Stimulated activated naive CD8-positive, alpha-beta T cell treated with anti-CD3 and anti-CD28 coated beads, Interleukin-15, amount 100 ng/mL, for 72 hours (primary cell): ENCODE results near the gene MAP3K2.
A peak's percentile ranks its signal among the peaks of the same experiment; 100 is the strongest.

ENCODE experiments used
- ATAC-seq: fragments of 150-1000 bp; cut with Tn5 transposase; 2 replicates; pipeline ENCODE4 v1.10.0; 2021; ENCODE audit warnings: mild to moderate bottlenecking, moderate library complexity
- DNase-seq, 2 donors: peaks; one replicate each; pipeline ENCODE4 v3.0.0; 2021 to 2022
- H3K27ac Mint-ChIP-seq, 2 donors: one replicate each; pipeline ENCODE4 v1.8.0; 2022; ENCODE audit warnings: mild to moderate bottlenecking in 2 of 2, mixed read lengths in 2 of 2, moderate library complexity in 2 of 2
- H3K27me3 Mint-ChIP-seq: one replicate; pipeline ENCODE4 v1.8.0; 2022; ENCODE audit warnings: mixed read lengths
- H3K4me1 Mint-ChIP-seq: one replicate; pipeline ENCODE4 v1.8.0; 2022; ENCODE audit warnings: mild to moderate bottlenecking, mixed read lengths
- H3K4me3 Mint-ChIP-seq, 2 donors: one replicate each; pipeline ENCODE4 v1.8.0; 2022; ENCODE audit warnings: mild to moderate bottlenecking in 2 of 2, mixed read lengths in 2 of 2, moderate library complexity in 1 of 2
- H3K9me3 Mint-ChIP-seq, 2 donors: one replicate each; pipeline ENCODE4 v1.8.0; 2022; ENCODE audit warnings: mixed read lengths in 2 of 2

MAP3K2 gene

DNA sequence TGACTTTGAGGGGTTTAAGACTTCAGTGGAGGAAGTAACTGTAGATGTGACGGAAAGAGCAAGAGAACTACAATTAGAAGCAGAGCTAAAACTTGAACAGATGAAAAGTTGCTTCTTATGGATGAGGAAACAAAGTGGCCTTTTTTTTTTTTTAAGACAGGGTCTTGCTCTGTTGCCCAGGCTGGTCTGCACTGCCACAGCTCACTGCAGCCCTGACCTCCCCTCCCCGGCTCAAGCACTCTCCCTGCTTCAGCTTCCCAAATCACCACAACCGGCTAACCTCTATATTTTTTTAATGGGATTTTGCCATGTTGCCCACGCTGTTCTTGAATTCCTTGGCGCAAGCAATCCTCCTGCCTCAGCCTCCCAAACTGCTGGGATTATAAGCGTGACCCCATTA, 3.2 kb downstream of the MAP3K2 start:
- H3K4me1 Mint-ChIP-seq = peaks cover 77% of the 10 kb centered on the region
- ATAC-seq (no peak), DNase-seq (no peak)
- peak overlapping the region in 1 of 2 donors; percentile 20 for H3K4me3 Mint-ChIP-seq
- H3K9me3 Mint-ChIP-seq = no peaks in the 10 kb centered on the region
- no peak overlapping the region for H3K27ac Mint-ChIP-seq
- no peaks in the 10 kb centered on the region for H3K27me3 Mint-ChIP-seq

DNA sequence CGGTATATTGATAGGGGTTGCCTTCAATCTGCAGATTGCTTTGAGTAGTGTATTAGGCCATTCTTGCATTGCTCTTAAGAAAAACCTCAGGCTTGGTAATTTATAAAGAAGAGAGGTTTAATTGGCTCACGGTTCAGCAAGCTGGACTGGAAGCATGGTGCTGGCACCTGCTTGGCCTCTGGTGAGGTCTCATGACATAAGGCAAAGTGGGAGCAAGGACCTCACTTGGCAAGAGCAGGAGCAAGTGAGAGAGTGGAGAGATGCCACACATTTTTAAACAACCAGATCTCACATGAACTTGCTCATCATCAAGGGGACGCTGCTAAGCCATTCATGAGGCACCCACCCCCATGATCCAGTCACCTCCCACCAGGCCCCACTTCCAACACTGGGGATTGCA, 4.9 kb downstream of the MAP3K2 start:
- H3K4me3 Mint-ChIP-seq = no peak overlapping the region
- H3K27me3 Mint-ChIP-seq = no peaks in the 10 kb centered on the region
- H3K9me3 Mint-ChIP-seq = peaks cover 0 to under 1% of the 10 kb centered on the region in 2 donors
- peaks cover 72% of the 10 kb centered on the region for H3K4me1 Mint-ChIP-seq
- no peak for ATAC-seq
- H3K27ac Mint-ChIP-seq = no peak overlapping the region
- no peak for DNase-seq

DNA sequence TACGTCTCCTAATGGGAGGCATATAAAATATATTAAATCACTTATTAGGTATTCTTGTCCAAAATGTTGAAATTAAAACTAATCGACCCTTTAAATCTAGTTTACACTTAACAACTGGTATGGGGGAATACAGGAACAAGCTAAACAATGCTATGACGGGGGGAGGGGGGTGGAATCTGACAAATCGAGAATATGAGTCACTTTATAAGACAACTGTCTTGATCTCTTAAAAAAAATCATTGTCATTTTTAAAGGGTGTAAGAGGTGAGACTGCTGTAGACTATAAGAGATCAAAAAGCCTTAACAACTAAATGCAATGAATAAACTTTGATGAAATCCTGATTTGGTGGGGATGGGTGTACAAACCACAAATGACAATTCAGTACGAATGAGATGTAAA, 6.0 kb downstream of the MAP3K2 start:
- no peak for DNase-seq
- H3K9me3 Mint-ChIP-seq = peaks cover 0 to 5% of the 10 kb centered on the region in 2 donors
- H3K4me3 Mint-ChIP-seq = no peak overlapping the region
- H3K27ac Mint-ChIP-seq = no peak overlapping the region
- no peak for ATAC-seq
- H3K4me1 Mint-ChIP-seq = peaks cover 74% of the 10 kb centered on the region
- no peaks in the 10 kb centered on the region for H3K27me3 Mint-ChIP-seq

DNA sequence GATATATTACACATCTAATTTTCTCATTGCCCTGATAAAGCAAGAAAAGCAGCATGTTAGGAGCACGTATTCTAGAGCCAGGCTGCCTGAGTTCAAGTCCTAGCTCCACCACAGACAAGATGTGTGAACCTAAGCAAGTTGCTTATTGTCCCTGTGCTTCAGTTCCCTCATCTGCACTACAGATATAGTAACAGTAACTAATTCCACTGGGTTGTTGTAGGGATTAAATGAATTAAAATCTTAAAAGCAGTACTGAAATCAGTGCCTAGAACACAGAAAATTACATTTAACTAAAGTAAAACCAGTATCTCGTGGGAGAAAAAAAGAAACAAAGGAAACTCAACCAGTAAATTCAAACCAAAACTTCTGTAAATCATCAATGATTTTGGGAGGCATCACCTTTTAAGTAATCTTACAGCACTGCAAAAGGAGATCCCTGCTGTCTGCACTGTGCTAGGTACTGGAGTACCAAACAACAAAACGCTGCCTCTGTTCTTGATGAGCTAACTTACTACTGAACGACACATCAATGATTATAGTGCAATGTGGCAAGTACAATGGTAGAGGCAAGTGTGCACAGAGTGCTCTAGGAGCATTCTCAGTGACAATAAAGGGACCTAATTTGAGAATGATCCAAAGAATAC, 7.9 kb downstream of the MAP3K2 start:
- no peaks in the 10 kb centered on the region for H3K27me3 Mint-ChIP-seq
- H3K4me1 Mint-ChIP-seq = peaks cover 59% of the 10 kb centered on the region
- H3K9me3 Mint-ChIP-seq = peaks cover 12 to 15% of the 10 kb centered on the region in 2 donors
- H3K27ac Mint-ChIP-seq = no peak overlapping the region
- ATAC-seq = no peak
- H3K4me3 Mint-ChIP-seq = no peak overlapping the region
- DNase-seq = no peak

DNA sequence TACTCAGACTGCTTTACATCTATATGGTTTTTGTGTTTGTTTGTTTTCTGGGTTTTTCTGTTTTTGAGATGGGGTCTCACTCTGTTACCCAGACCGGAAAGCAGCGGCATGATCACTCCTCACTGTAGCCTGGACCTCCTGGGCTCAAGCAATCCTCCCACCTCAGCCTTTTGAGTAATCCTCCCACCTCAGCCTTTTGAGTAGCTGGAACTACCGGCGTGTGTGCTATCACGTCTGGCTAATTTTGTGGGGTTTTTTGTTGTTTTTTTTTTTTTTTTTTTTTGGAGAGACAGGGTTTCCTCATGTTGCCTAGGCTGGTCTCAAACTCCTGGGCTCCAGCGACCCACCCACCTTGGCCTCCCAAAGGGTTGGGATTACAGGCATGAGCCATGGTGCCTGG, 9.1 kb downstream of the MAP3K2 start:
- Mint-ChIP-seq H3K9me3 (peaks cover 22 to 27% of the 10 kb centered on the region in 2 donors), H3K4me3 (no peak overlapping the region), H3K27me3 (no peaks in the 10 kb centered on the region), H3K4me1 (peaks cover 60% of the 10 kb centered on the region), H3K27ac (no peak overlapping the region)
- ATAC-seq (no peak), DNase-seq (no peak)

DNA sequence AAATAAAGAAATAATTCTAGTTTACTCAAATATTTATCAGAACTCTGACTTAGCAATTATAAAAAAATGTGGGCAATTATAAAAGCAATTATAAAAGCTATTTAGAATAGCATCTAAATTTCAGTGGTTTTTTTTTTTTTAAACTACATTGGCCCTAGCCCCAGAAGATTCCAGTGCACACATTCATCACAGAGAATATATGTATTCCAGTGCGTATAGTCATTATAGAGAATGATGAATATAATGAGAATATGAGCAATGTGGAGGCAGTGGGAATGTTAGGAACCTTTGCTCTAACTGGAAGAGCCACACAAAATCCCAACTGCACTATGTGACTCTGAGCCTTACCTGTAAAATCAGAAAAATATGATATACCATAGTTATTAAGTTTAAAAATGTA, 10.5 kb downstream of the MAP3K2 start:
- no peak overlapping the region for H3K27ac Mint-ChIP-seq
- no peak for DNase-seq
- H3K4me1 Mint-ChIP-seq = peaks cover 46% of the 10 kb centered on the region

DNA sequence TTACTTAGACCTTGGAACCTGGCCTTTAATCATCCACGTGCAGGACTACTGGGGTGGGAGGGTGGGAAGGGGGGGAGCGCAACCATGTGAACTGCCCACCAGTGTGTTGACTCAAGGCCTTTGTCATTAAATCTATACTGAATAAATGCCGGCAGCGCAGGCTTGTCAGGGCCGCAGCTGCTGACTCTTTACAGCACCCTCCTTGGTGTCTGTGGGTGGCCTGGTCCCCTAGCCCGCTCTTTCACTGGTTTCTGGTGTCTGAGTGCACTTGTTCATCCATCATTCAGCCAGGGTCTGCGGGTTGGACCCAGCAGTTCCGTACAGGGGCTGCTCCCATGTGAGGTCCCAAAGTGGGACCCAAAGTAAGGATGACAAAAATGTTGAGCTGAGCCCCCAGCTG, 11.5 kb downstream of the MAP3K2 start:
- no peak for ATAC-seq
- no peaks in the 10 kb centered on the region for H3K27me3 Mint-ChIP-seq
- no peak for DNase-seq
- H3K4me1 Mint-ChIP-seq = peaks cover 45% of the 10 kb centered on the region
- H3K9me3 Mint-ChIP-seq = peaks cover 32 to 41% of the 10 kb centered on the region in 2 donors
- no peak overlapping the region for H3K4me3 Mint-ChIP-seq
- H3K27ac Mint-ChIP-seq = no peak overlapping the region

More for the DNA sequence above, 10.5 kb downstream of the MAP3K2 start:
- H3K9me3 Mint-ChIP-seq = peaks cover 27 to 32% of the 10 kb centered on the region in 2 donors
- ATAC-seq = no peak
- no peaks in the 10 kb centered on the region for H3K27me3 Mint-ChIP-seq
- H3K4me3 Mint-ChIP-seq = peak overlapping the region in 1 of 2 donors; percentile 15

DNA sequence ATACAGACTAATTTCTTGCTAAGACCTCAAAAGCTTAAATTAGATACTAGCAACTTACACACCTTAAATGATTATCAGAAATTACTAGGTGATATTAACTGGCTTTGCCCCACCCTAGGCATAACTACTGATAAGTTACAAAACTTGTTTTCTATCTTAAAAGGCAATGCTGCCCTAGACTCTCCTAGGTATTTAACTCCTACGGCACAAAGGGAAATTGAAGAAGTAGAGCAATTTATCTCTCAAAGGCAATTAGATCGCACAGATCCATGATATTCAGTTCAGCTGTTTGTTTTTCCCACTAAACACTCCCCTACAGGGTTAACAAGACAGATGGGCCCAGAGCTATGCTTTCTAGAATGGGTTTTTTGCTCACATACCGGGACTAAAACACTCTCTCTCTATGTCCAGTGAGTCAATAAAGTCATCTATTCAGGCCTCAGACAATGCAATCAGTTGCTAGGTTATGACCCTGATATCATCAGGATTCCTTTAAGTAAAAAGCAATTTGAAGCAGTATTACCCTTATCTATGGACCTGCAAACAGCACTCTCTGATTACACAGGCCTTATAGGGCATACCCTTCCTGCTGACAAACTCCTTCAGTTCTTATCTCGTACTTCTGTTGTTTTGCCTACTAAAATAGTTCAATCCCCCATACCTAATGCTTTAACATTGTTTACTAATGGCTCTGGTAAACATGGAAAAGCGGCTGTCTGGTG, 14.3 kb downstream of the MAP3K2 start:
- ATAC-seq (no peak), DNase-seq (no peak)
- H3K27me3 Mint-ChIP-seq = no peaks in the 10 kb centered on the region
- no peak overlapping the region for H3K4me3 Mint-ChIP-seq
- peaks cover 40% of the 10 kb centered on the region for H3K4me1 Mint-ChIP-seq
- peaks cover 45 to 60% of the 10 kb centered on the region in 2 donors for H3K9me3 Mint-ChIP-seq
- H3K27ac Mint-ChIP-seq = no peak overlapping the region

DNA sequence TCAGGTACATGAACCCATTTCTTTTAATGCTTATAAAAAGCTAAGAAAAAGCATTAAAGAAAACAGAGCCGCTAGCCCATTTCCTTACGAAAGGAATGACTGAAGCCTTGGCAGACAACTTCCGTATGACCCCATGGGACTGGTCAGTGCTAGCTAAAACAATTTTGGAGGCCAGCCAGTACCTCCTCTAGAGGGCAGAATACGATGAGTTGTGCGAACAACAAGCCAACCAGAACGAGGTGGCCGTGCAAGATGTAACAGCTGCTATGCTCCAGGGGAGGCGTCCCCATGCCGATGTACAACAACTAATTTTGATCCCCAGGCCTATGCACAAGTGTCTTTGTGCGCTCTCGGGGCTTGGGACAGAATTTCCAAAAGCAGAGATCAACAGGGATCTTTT, 16.7 kb downstream of the MAP3K2 start:
- no peak overlapping the region for H3K27ac Mint-ChIP-seq
- DNase-seq (no peak), ATAC-seq (no peak)
- H3K27me3 Mint-ChIP-seq = no peaks in the 10 kb centered on the region
- H3K9me3 Mint-ChIP-seq = peaks cover 40 to 53% of the 10 kb centered on the region in 2 donors
- H3K4me3 Mint-ChIP-seq = no peak overlapping the region
- peaks cover 44% of the 10 kb centered on the region for H3K4me1 Mint-ChIP-seq

DNA sequence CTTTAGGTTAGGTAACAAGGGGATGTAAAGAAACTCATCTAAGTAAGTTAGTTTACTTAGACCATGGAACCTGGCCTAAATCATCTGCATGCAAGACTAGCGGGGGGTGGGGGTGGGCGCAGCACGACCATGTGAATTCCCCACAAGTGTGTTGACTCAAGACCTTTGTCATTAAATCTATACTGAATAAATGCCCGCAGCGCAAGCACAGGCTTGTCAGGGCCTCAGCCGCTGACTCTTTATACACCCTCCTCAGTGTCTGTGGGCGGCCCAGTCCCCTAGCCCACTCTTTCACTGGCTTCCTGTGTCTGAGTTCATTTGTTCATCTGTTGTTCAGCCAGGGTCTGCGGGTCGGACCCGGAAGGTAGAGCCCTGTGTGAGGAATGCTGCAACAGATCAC, 17.8 kb downstream of the MAP3K2 start:
- Mint-ChIP-seq H3K9me3 (peaks cover 35 to 45% of the 10 kb centered on the region in 2 donors), H3K4me3 (no peak overlapping the region), H3K4me1 (peaks cover 50% of the 10 kb centered on the region), H3K27ac (no peak overlapping the region), H3K27me3 (no peaks in the 10 kb centered on the region)
- no peak for DNase-seq
- ATAC-seq = no peak

DNA sequence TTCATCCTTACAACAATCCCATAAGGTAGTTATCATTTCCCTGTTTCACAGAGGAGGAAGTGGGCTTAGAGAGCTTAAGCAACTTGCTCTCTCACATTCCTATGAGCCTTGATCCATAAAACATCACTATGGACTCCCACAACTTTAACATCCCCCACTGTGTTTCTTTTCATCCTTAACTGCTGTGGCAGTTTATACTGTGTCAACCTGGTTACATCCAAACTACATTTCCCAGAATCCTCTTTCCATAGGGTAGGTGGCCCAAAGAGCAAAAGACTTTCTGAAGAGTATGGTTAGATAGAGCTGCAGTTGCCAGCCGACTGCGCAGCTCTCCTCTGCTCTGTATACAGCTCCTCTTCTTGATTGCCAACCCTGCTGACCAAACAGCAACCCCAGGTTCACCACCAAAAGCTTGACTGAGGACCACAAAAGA, 22.5 kb downstream of the MAP3K2 start:
- DNase-seq = no peak
- H3K27ac Mint-ChIP-seq = peak overlapping the region in 1 of 2 donors; percentile 8
- peaks cover 55% of the 10 kb centered on the region for H3K4me1 Mint-ChIP-seq
- H3K9me3 Mint-ChIP-seq = peaks cover 8 to 9% of the 10 kb centered on the region in 2 donors
- peak; percentile 69 for ATAC-seq
- H3K27me3 Mint-ChIP-seq = no peaks in the 10 kb centered on the region
- H3K4me3 Mint-ChIP-seq = no peak overlapping the region

DNA sequence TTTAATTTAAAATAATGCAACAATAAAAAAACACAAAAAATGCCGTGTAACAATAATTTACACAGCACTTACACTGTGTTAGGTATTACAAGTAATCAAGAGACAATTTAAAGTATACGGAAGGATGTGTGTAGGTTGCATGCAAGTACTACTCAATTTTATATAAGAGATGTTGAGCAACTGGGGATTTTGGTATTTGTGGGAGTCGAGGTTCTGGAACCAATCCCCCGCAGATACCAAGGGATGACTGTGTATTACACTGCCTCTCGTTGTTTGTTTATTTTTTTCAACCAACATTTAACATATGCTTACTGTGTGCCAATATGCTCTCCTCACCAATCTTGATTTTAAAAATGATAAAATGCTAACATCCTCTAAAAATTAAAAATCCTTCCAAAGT, 24.8 kb downstream of the MAP3K2 start:
- DNase-seq (no peak), ATAC-seq (no peak)
- no peaks in the 10 kb centered on the region for H3K9me3 Mint-ChIP-seq
- H3K27ac Mint-ChIP-seq = no peak overlapping the region
- H3K4me3 Mint-ChIP-seq = no peak overlapping the region
- no peaks in the 10 kb centered on the region for H3K27me3 Mint-ChIP-seq
- peaks cover 64% of the 10 kb centered on the region for H3K4me1 Mint-ChIP-seq

DNA sequence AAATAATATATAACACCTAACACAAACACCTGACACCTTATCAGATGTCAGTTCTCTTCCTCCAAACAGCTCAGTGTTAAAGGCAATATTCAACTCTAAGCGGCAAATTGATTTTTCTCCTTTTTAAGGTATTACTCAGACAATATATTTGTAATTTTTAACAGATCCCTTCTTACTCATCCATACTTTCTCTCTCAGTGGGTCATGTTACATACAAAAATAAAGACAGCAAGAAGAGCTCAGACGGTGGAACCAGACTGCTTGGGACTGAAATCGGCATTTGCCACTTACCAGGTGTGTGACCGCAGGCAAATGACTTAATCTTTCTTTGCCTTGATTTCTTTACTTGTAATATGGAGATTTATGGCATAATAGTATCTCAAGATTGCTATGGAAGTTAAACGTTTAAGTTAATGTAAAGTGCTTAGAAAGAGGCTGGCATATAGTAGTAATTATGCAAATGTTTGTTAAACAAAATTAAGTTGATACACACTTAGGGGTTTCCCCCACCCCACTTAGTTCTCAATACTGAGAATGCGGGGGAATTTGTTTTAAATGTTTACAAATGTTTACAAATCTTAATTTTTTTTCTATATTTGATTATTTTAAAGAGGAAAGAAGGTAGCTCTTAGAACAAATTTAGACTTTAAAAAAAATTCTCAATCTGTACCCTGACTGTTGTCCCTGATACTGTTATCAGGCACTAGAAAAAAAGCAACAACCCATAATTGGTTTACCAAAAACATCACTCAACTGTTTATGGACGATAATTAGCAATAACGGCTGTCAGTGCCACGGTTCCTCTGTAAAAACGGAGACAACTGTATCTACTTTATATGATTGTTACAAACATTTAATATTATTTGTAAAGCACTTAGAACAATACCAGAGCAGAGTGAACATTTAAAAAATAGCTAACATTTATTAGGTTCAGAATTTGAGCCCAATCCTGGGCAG, 25.6 kb downstream of the MAP3K2 start:
- Mint-ChIP-seq H3K4me3 (no peak overlapping the region), H3K9me3 (no peaks in the 10 kb centered on the region), H3K27me3 (no peaks in the 10 kb centered on the region), H3K27ac (no peak overlapping the region), H3K4me1 (peaks cover 57% of the 10 kb centered on the region)
- ATAC-seq (no peak), DNase-seq (no peak)

DNA sequence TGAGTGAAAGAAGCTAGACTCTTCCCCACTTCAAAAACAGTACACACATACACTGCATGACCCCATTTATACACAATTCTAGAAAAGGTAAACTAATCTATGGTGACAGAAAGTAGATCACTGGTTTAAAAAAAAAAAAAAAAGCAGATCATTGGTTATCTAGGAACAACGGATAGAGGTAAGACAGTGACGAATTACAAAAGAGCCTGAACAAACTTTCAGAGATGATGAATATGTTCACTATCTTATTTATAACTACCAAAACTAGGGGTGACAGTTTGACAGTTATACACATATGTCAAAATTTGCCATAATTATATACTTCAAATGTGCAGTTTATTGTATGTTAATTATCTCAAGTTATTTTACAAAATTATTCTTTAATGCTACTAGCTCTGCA, 27.5 kb downstream of the MAP3K2 start:
- Mint-ChIP-seq H3K4me3 (no peak overlapping the region), H3K27ac (no peak overlapping the region), H3K27me3 (no peaks in the 10 kb centered on the region), H3K4me1 (peaks cover 48% of the 10 kb centered on the region), H3K9me3 (no peaks in the 10 kb centered on the region)
- no peak for ATAC-seq
- no peak for DNase-seq

DNA sequence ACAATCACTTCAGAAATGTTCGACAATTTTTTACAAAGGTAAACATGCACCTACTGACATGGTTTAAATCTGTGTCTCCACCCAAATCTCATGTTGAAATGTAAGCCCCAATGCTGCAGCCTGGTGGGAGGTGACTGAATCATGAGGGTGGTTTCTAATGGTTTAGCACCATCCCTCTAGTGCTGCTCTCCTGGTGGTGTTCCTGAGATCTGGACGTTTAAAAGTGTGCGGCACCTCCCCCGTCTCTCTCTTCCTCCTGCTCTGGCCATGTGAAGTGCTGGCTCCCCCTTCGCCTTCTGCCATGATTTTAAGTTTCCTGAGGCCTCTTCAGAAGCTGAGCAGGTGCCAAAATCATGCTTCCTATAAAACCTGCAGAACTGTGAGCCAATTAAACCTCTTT, 28.3 kb downstream of the MAP3K2 start:
- Mint-ChIP-seq H3K9me3 (no peaks in the 10 kb centered on the region), H3K4me1 (peaks cover 48% of the 10 kb centered on the region), H3K27me3 (no peaks in the 10 kb centered on the region), H3K4me3 (no peak overlapping the region), H3K27ac (peak overlapping the region; percentile 23 to 83)
- DNase-seq = no peak
- ATAC-seq = no peak

DNA sequence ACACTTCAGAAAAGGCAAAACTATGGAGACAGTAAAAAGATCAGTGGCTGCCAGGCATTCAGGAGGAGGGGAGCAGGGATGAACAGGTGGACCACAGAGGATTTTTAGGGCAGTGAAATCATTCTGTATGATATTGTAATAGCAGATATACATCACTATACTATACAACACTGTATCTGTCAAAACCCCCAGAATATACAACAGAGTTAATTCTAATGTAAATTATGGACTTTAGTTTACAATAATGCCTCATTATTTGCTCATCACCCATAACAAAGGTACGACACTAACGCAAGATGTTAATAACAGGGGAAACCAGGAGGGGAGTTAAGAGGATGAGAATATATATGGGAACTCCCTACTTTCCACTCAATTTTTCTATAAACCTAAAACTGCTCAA, 28.8 kb downstream of the MAP3K2 start:
- Mint-ChIP-seq H3K27ac (peak overlapping the region in 1 of 2 donors; percentile 27), H3K4me1 (peaks cover 45% of the 10 kb centered on the region), H3K9me3 (no peaks in the 10 kb centered on the region), H3K4me3 (no peak overlapping the region), H3K27me3 (no peaks in the 10 kb centered on the region)
- no peak for ATAC-seq
- DNase-seq = no peak
